Keratinocyte (primary cell): ENCODE results near the gene DPH7.

ENCODE experiments used
- CTCF ChIP-seq, 3 experiments: IDR thresholded peaks in 1 of 3; conservative IDR thresholded peaks in 1 of 3; optimal IDR thresholded peaks in 1 of 3; 2 replicates in 2 of 3; 3 replicates in 1 of 3; pipeline versions ENCODE3 to v1.5.1; 2011; ENCODE audit warnings: low read length in 3 of 3, mild to moderate bottlenecking in 3 of 3, moderate library complexity in 2 of 3, control low read depth in 1 of 3, inconsistent platforms in 1 of 3; ENCODE audit not compliant: insufficient read depth in 2 of 3; ENCODE audit errors: extremely low read depth in 1 of 3
- EZH2 ChIP-seq: IDR thresholded peaks from one replicate; pipeline ENCODE4 v1.6.1; 2012; ENCODE audit warnings: inconsistent platforms, mild to moderate bottlenecking, low read length, moderate library complexity

- TF ChIP-seq CTCF (optimal IDR thresholded peaks at IDR 0.05 in 1 of 3, IDR thresholded peaks at IDR 0.05 in 1 of 3, conservative IDR thresholded peaks at IDR 0.05 in 1 of 3; ENCODE audit: extremely low read depth in 1 of 3, insufficient read depth in 2 of 3, low read length in 3 of 3) (no peak), EZH2 (no peak)
Measured at GRCh38 chr9:137505421-137506140, 73.1 kb downstream of the DPH7 start.
